Eye (tissue), 1 donor: ENCODE data around the gene AOPEP.

Experiments used
- DNase-seq: peaks from one replicate; pipeline ENCODE4 v3.0.0-alpha.2; 2015

AOPEP gene

GRCh38 chr9:95048225-95049087, 322.0 kb downstream of the AOPEP start:
- DNase-seq = peak; percentile 81

- DNase-seq = no peak
Observed at GRCh38 chr9:95049761-95050160, 323.3 kb downstream of the AOPEP start.

DNA sequence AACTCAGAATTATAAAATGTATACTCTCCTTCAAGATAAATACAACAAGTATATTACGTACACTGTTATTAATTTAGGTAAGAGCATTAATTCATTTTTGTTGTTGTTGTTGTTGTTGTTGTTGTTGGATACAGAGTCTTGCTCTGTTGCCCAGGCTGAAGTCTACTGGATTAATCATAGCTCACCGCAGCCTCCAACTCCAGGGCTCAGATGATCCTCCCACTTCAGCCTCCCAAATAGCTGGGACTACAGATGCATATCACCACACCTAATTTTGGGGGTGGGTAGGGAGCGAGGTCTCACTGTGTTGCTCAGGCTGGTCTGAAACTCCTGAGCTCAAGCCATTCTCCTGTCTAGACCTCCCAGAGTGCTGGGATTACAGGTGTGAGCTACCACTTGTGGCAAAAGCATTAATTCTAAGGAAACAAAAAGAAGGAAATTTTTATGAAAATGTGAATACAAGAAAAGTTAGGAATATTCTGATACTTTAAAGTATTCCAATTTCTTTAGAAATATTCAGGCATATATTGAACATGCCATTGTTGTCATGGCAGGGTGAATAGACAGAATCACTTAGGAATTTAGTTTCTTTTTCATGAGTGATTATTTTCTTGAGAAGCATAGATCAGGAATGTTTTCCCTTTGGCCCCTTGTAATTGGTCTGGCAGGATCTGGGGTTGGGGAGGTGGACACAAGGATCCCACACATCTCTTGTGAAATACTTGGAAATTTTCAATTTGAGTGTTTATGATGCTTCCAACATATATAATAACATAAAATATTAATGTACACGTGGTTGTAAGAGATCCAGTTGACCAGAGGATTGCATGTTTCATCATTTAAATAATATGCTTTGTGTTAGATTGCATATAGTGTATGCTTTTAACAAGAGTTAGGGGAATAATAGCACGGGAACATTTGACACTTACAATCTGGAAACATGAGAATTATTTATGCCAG, 327.4 kb downstream of the AOPEP start:
- DNase-seq = no peak

- peak; percentile 52 for DNase-seq
Observed at GRCh38 chr9:95055334-95055850, 328.9 kb downstream of the AOPEP start.

GRCh38 chr9:95055851-95056551, 329.5 kb downstream of the AOPEP start:
- peak; percentile 79 for DNase-seq

DNA sequence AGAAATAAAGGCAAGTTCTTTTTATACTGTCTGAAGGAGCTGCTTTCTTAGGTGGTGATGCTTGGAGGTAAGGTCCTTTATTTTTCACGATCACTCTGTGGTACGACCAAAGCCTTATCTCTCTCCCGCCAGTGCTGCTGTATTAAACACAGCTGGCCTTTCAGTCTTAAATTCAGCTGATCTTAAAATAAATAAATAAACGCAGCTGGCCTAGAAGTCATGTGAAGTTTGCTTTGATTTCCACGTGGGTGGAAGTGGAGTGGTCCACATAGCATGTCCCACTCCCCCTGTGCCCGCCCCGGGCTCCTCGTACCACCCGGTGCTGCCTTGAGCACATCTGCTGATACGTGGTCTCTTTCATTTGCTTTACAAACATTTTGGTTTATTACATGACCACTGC, 330.6 kb downstream of the AOPEP start:
- peak; percentile 47 for DNase-seq

DNA sequence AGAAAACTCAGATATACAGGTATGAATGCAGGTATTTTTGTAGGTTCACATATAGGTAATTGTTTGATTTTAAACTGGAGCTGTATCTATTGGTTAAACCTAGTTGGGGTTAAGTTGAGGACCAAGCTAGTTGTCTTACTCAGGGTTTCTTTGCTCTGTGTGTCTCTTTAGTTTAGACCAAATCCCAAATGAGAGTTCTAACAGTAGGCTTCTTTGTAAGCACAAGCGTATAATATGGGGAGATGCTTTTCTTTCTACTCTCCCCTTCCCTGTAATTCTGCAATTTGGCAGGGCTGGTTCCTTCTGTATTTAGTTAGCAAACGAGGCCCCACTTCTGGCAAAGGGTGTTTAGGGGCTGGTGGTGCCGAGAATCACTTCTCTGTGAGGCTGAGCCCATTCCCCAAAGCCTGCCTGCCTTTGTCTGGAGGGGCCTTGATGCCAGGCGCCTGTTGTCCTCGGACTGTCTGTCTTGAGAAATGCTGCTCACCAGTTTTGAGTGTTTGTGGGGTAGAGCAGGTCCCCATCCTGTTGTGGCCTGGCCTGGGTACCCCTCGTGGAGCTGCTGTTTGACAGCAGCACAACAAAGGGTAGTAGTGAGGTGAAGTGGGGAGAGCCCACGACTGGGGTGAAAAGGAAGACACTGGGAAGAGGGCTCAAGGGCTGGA, 331.8 kb downstream of the AOPEP start:
- no peak for DNase-seq

DNA sequence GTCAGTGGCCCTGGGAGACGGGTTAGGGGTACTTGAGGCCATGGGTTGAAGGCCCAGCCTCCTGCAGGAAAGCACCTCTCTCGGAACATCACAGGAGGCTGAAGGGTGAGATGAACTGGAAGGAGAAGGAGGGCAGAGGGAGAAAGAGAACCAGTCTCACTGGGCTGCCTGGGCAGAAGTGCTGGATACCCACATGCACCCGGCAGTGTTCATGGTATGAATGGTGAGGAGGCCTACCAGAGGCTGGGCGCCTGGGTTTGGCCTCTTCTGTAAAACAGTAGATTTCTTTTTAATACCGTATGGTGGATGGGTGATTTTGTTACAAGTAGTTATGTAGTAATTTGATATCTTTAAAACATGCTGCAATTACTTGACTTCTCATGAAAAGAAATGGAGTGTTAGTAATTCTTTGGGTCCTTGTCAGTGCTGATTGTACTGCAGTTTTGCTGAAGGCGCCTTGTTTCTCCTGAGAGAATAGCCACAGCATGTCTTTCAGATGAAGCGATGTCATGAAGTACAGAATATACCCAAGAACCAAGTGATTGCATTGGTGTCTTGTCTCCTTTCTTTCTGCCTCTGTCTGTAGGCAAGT, 332.4 kb downstream of the AOPEP start:
- no peak for DNase-seq

GRCh38 chr9:95060234-95060633, 333.7 kb downstream of the AOPEP start:
- no peak for DNase-seq

DNA sequence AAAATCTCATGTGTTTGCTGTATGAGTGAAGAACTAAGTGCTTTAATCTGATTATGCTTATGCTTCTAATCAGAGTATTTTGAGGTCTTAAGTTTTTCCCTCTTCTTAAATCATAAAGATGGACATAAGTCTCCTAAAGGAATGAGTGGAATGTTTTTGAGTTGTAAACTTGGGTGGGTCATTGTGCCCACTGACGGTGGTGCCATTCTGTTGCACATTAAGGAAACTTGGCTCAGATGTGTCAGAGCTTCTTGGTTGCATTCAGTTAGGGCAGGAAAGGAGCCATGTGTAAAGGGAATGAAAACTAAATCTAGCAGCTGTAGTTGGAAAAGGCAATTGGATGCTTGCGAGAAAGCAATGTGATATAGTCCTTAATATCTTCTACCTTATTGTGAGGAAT, 334.4 kb downstream of the AOPEP start:
- DNase-seq = no peak

DNA sequence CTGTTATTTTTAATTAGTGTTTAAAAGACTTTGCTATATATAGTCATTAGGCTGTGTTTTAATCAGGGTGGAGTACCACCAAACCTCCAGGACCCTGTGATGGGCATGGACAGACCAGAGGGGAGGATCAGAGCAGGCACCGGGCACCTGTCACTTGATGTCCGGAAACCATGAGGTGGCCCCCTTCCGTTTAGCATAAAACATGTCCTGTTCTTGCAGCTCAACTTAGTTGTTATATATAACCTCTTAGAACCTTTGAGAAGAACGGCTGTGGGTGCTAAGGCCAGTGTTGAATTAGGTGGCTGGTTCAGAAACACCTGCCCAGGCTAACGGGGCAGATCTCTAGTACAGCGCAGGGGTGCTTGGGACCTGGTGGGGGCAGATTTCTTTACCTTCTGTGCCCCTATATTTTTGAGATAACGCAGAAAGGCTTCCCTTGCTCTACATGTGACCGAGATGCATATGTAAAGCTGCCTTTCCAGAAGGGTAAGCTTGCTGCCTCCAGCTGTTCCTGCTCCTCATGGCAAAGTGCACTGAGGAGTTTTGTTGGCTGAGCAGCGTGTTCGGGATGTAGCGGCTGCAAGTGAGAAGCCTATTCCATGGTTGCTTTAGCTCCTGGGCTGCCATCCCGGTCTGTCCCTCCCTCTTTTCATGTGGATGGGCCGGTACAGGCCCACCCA, 335.6 kb downstream of the AOPEP start:
- no peak for DNase-seq

DNA sequence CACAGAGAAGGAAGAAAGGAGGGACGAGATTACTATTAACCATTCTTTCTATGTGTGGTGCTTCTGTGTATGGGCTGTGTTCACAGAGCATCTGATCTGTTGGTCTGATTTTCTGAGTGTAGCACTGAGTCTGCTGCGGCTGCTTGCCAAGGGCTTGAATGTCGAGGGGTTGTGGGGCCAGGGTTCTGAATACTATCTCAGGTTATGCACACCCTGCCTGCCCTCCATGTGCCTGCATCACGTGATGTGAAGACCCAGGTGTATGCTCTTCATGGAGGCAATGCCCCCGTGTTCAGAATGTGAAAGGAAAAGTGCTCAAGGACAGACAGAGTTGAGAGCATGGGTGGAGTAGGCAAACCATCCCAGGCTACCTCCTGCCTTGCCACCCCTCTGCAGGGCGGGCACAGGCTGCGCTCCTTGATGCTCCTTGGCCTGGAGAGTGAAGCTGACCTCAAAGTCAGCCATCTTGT, 336.1 kb downstream of the AOPEP start:
- no peak for DNase-seq

DNA sequence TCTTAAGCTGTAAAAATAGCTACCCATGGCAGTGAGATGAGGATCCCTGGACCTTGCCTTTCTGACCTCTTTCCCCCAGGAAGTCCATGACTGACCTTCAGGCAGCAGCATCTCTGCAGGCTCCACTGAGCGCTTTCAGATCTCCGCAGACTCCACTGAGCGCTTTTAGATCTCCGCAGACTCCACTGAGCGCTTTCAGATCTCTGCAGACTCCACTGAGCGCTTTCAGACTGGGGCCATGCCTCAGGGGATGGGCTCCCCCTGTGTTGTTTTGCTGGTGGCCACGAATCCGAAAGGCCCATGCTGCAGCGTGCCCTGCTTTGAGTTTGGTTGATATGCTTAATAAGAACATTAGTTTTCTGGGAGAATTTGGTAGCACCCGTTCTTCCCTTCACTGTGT, 336.8 kb downstream of the AOPEP start:
- DNase-seq = no peak

DNA sequence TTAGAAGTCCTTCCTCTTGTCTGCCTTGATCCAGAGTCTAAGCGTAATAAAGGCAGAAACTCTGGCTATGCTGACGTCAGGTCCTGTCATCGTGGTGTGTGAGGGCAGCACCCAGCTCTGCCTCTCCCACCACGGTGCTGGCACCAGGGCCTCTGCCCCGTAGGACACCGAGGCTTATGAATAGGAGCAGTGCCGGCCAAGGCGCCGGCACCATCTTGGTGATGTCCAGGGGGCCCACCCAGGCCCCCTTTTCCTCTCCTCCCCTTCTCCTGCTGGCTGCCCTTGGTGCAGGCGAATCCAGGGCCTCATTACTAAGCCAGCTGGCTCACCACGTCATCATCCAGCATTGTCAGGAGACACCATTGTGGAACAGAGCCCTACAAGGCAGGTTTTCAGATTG, 338.7 kb downstream of the AOPEP start:
- DNase-seq = no peak

DNA sequence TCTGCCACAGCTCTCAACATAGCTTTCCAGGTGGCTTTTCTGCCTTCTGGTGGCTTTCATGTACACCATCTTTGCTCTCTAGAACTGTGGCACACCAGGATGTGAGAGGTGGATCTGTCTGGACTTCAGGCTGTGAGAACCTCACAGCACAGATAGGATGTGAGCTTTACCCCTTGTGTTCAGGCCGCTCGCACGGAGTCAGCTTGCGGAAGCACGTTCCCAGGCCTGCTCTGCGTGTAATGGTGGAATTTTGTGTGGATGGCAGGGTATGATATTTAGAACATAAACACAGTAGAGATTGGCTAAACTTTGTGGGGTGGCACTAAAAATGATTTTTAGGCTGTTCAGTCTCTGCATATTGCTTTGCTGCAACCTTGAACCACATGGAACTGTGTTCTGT, 340.6 kb downstream of the AOPEP start:
- DNase-seq = no peak

GRCh38 chr9:95067897-95068296, 341.4 kb downstream of the AOPEP start:
- DNase-seq = no peak

- DNase-seq = no peak
Observed at GRCh38 chr9:95070549-95071021, 344.1 kb downstream of the AOPEP start.

DNA sequence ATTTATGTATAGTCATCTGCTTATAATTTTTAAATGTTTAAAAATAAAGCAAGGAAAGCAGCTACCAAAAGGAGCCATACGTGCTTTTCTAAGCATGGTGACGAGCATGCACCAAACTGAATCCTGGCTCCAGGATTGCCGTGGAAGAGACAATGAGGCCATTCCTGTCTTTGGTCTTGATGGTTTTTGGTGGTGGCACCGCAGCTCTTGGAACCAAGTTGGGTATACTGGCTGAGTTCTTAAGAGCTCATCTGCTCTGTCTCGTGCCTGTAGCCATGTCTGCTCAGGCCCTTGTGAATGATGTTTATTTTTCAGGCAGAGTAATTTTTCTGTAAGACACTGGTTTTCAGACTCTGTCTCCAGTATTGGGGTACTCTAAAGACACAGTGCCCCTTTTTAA, 345.0 kb downstream of the AOPEP start:
- DNase-seq = no peak

- DNase-seq = no peak
Observed at GRCh38 chr9:95071925-95072324, 345.4 kb downstream of the AOPEP start.

DNA sequence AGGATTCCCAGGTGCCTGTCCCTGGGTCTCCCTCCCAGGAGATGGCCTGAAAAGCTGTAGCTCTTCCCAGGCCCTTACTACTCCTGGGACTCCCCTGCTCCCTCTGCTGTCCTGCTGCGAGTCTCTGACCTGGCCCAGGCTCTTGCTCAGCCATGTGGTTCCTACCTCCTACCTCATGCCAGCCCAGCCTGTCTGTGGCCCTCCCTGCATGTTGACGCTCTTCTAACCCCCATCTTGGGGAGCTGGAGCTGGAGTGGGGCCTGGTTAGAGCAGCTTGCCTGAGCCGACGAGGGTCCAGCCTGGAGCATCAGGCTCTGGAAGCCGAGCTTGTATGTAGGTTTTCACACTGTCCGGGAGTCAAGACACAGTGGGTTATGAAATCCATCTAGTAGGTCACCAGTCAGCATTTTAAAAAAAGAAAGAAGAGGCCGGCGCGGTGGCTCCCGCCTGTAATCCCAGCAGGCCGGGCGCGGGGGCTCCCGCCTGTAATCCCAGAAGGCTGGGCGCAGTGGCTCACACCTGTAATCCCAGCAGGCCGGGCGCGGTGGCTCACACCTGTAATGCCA, 346.6 kb downstream of the AOPEP start:
- DNase-seq = no peak

- no peak for DNase-seq
Observed at GRCh38 chr9:95073918-95074317, 347.4 kb downstream of the AOPEP start.
